ENCODE measurements around the gene ALOX5. TPM values are rescaled to one million over a fixed set of nuclear protein-coding genes. Genes with fewer than 3 reads are reported as not detected.

ALOX5 gene
- total RNA-seq, 1 donor, result 9.2 TPM

Other genes with a start within 250 kb of the ALOX5 start
- gene OR13A1, start 58.6 kb upstream of the ALOX5 start, total RNA-seq, result under 0.01 TPM